GM21825 (cell line): ENCODE measurements around the gene ZNF554.

Experiments used
- ATAC-seq: cut with Tn5 transposase; IDR thresholded peaks from one replicate; pipeline ENCODE4 v1.9.1; 2021; ENCODE audit warnings: mild to moderate bottlenecking, moderate library complexity; ENCODE audit not compliant: unreplicated experiment

ZNF554 gene

GRCh38 chr19:2823646-2824045, 4.0 kb downstream of the ZNF554 start:
- no peak for ATAC-seq

GRCh38 chr19:2824129-2824528, 4.5 kb downstream of the ZNF554 start:
- no peak for ATAC-seq

GRCh38 chr19:2827022-2827421, 7.4 kb downstream of the ZNF554 start:
- ATAC-seq: no peak

- ATAC-seq: no peak
Measured at GRCh38 chr19:2827840-2828489, 8.3 kb downstream of the ZNF554 start.

- ATAC-seq: no peak
Measured at GRCh38 chr19:2834294-2834871, 14.7 kb downstream of the ZNF554 start.

GRCh38 chr19:2837430-2837829, 17.8 kb downstream of the ZNF554 start:
- no peak for ATAC-seq

- ATAC-seq: peak; percentile 81
Measured at GRCh38 chr19:2840794-2841791, 21.4 kb downstream of the ZNF554 start, which contains the start of gene ZNF555. ZNF555 (plus strand) TSS chr19:2841475; CDS start chr19:2841573, 98 bp downstream.

- ATAC-seq: peak; percentile 23
Measured at GRCh38 chr19:2841855-2842574, 22.3 kb downstream of the ZNF554 start.

GRCh38 chr19:2845107-2845506, 25.4 kb downstream of the ZNF554 start:
- no peak for ATAC-seq

GRCh38 chr19:2846180-2846894, 26.7 kb downstream of the ZNF554 start:
- no peak for ATAC-seq

GRCh38 chr19:2847507-2847906, 27.8 kb downstream of the ZNF554 start:
- no peak for ATAC-seq

- ATAC-seq: no peak
Measured at GRCh38 chr19:2848616-2849015, 28.9 kb downstream of the ZNF554 start.

- no peak for ATAC-seq
Measured at GRCh38 chr19:2850256-2850925, 30.7 kb downstream of the ZNF554 start.

GRCh38 chr19:2852598-2852997, 32.9 kb downstream of the ZNF554 start:
- no peak for ATAC-seq

- no peak for ATAC-seq
Measured at GRCh38 chr19:2853015-2853606, 33.4 kb downstream of the ZNF554 start.

- ATAC-seq: no peak
Measured at GRCh38 chr19:2854849-2855248, 35.2 kb downstream of the ZNF554 start.

- ATAC-seq: no peak
Measured at GRCh38 chr19:2856457-2857050, 36.9 kb downstream of the ZNF554 start.

GRCh38 chr19:2858864-2859263, 39.2 kb downstream of the ZNF554 start:
- no peak for ATAC-seq

- no peak for ATAC-seq
Measured at GRCh38 chr19:2863816-2864215, 44.1 kb downstream of the ZNF554 start.
